HL-60/S4 (cell line): Measurements from ENCODE around the gene NR1H2.
"Not testable (repeated sequence)": the region's sequence is repeated elsewhere in the genome, so short reads cannot be mapped to it uniquely, and the experiment has no call there.

Experiments
- in situ Hi-C: fragments of 300-500 bp; cut with MboI; formaldehyde crosslinking; loops from 2 replicates; pipeline ENCODE4 v1.14.3; 2022; ENCODE audit warnings: low sequenced_read_pairs

NR1H2 gene

DNA sequence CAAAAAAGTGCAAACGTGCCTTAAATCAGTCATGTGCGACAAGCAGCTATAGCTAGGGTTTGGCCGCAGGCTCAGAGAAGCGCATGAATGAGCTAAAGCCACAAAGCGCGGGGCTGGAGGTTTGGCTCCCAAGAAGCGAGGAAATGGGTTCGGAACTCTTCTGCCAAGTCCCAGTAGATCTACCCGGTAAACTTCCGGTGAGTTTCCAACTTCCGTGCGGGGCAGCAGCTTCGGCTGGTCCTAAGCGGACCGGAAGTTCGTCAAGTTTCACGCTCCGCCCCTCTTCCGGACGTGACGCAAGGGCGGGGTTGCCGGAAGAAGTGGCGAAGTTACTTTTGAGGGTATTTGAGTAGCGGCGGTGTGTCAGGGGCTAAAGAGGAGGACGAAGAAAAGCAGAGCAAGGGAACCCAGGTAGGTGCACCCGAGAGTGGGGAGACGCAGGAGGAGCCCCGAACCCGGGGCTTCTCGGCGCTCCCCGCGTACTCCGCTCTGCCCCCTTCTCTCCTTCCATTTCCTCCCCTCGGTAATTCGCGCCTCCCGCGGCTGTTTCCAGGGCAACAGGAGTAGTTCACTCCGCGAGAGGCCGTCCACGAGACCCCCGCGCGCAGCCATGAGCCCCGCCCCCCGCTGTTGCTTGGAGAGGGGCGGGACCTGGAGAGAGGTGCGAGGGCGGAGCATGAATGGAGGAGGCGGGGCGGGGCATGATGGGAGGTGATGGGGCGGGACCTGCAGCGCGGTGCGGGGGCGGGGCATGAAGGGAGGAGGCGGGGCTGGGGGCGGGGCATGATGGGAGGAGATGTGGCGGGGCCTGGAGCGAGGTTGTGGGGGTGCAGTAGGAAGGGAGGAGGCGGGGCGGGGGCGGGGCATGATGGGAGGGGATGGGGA lies at the start of gene NR1H2:
Gene NR1H2 (plus strand): TSS at position 292 of the 885 bp plus-strand sequence. CDS start 1,149 bp downstream, outside the sequence.
- in situ Hi-C loops = no loop called here

DNA sequence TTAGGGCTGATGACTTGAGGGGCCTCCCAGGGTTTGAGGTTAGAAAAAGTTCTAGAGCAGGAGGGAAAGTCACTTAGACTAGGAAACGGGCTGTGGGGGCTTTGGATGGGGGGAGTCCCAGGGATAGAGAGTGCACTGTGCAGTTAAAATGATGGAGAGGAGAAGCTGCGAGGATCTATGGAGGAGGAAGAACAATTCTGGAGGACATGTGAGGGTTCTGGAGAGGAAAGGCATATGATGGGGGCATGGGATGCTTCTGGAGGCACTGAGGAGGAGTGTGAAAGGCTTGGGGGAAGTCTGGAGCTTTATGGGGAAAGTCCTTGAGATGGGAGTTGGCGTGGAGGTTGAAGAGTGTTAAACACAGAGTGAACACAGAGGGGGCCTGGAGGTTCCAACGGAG lies 49.2 kb upstream of the NR1H2 start:
- in situ Hi-C loops = no loop called here

DNA sequence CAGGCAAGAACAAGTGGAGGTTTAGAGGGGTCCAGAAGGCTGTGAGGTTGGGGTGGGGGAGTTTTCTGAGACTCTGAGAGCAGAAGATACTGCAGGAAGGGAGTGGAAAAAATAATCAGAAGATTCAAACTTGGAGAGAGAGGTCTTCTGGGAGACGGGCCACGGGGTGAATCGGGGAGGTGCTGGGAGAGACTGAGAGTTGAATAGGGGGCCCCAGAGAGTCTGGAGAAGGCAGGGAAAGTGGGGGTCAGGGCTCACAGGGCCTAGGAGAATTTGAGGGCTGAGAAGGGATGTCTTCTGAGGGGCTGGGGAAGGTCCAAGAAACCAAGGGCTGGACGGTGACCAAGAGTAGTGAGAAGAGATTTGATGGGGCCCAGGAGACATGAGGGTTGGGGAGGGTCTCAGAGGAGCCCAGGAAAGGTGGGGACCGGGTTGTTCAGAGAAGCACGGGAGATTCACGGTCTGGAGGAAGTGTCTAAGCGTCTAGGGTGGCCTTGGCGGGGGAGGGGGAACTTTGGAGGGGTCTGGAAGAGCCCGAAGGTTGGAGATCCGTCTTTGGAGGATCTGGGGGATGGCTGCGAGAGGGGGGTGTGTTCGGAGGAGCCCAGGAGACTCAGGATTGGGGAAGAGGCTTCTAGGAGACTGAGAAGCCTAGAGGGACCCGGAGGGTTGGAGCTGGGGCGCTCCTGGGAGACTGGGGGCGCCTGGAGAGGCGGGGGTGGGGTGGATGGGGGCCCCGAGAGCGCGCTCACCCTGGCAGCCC lies 48.6 kb upstream of the NR1H2 start:
- in situ Hi-C loops = no loop called here

DNA sequence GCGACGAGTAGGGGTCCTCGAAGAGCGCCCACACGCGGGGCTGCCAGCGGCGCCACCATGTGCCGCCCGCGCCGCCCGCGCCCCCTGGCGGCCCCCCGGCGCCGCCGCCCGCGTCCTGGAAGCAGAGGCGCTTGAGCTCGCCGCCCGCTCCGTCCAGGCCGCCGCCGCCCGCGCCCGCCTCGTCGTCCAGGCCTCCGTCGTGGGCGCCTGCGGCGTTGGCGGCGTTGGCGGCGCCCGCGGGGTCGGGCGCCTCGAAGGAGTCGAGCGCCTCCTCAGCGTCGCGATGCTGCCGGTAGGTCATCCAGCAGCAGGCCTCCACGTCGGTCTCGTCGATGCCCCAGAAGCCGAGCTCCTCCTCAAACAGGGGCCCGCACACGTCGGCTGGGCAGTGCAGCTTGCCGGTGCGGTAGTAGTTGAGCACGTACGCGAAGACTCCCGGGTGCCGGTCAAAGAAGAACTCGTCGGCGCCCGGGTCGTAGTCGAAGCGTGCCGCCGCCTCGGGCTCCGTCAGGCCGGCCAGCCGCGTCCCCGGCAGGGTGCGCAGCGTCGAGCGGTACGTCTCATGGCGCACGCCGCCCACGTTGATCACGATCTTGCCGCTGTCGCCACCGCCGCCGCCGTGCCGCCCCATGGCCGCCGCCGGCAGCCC lies 47.9 kb upstream of the NR1H2 start:
- in situ Hi-C loops = no loop called here

DNA sequence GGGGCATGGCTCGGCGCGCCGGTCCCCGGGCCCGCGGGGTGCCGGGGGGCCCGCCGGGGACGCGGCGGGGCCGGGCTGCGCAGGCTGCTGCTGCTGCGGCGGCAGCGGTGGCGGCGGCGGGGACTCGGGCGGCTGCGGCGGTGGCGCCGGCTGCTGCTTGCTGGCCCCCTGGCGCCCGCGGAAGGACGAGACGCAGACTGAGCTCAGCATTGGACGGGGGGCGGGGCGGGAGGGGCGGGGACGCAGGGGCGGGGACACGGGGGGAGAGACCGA lies 47.4 kb upstream of the NR1H2 start:
- in situ Hi-C loops = no loop called here

DNA sequence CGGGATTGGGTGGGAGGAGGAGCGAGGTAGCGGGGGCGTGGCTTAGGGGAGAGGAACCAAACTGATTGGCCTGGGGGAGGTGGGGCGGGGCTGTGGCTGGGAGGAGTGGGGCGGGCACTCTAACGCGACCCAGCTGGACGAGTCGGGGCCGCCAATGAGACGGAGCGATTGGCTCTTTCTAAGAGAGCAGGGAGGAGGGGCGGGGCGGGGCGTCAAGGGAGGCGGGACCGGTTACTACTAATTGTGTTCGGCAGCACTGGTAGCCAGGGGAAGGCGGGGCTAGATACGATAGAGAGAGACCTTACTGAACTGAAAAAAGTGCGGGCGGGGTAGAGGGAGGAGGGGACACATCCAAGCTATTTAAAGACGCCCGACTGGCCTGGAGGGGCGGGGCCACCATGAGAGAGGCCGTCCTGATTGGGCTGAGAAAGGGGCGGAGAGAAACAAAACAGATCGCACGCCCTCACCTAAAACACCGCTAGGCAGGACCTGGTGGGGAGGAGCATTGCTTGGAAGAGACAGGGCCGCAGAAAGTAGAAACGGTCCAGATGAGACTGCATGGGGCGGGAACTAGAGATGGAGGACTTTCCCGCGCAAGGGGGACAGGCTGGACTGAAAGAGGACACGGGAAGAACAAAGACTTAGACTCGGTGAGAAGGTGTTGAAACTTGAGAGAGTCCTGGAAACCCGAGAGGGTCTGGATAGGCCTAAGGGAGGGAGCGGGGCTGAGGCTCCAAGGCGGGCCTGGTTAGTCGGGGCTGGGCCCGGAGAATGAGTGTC lies 46.9 kb upstream of the NR1H2 start, which contains the start of gene KCNC3:
Gene KCNC3 (minus strand): TSS at position 232 of the 780 bp plus-strand sequence. CDS start 295 bp downstream, outside the sequence.
- in situ Hi-C loops = no loop called here

DNA sequence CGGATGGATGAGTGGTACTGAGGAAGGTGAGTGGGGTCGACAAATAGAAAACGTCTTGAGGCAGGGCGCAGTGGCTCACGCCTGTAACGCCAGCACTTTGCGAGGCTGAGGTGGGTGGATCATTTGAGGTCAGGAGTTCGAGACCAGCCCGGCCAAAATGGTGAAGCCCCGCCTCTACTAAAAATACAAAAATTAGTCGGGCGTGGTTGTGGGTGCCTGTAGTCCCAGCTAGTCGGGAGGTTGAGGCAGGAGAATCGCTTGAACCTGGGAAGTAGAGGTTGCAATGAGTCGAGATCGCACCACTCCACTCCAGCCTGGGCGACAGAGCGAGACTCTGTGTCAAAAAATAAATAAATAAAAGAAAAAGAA lies 46.3 kb upstream of the NR1H2 start:
- in situ Hi-C loops = not testable (repeated sequence)

DNA sequence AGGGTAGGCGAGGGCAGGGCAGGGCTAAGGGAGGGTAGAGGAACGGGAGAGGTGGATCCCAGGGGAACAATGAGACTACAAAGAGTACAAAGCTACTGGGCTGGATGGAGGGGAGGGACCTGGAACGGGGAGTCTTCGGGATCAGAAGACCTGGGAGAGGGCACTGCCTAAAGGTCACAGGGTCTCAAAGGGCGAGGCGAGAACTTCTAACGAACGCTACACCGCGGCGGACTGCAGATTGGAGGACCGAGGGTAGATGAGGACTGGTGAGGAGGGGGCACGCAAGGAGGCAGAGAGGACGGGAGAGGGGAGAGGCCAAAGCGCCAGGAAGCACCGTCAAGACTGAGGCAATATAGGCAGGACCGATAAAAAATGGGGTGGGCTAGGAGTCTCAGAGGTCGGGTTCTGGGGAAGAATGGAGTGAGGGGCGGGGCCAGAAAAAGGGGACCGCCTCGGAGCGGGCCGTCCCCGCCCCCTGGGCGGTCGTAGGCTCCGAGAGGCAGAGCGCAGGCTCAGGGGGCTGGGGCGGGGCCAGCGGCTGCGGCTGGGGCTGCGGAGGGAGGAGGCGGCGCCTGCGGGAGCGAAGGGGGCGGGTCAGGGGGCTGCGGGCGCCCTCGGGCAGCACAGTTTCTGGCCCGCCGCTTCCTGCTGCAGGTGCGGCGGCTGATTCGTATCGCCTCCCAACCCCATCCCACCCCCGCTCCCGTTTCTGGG lies 45.7 kb upstream of the NR1H2 start:
- in situ Hi-C loops = no loop called here

DNA sequence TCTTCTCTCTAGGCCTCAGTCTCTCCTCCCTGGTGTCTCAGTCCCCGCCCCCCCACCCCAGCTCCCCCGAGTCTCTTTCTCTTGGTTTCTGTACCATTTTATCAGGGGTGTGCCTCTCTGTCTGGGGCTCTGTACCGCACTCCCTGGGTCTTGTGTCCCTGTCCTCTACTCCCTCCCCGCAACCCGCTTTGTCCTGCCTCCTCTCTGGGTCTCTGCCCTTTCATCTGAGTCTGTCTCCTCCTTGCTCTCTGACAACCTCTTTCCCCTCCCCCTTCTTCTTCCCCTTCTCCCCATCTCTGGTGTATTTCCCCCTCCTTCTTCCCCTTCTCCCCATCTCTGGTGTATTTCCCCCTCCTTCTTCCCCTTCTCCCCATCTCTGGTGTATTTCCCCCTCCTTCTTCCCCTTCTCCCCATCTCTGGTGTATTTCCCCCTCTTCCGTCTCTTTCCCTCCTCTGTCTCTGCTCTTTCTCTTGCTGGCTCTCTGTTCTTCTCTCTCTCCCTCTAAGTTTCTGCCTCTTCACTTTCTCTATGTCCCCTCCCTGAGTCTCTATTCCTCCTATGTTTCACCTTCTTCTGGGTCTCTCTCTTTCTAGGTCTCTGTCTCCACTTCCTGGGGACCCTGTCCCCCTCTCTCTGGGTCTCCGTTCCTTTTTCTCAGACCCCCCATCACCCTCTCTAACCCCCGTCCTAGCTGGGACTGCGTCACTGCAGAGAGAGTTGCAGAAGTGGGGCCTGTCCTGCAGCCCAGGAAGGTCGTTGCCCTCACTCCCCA lies 44.9 kb upstream of the NR1H2 start:
- in situ Hi-C loops = no loop called here

DNA sequence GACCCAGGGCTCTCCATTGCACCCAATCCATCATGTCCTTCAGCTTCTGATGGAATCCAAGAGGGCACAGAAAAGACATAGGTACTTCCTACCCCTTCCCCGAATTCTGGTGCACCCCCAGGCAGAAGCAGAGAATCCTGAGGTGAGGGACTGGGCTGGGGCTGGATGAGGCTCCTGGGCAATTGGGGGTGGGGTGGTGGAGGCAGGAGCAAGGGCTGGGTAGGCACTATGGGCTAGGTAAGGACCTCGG lies 44.3 kb upstream of the NR1H2 start:
- in situ Hi-C loops = no loop called here

DNA sequence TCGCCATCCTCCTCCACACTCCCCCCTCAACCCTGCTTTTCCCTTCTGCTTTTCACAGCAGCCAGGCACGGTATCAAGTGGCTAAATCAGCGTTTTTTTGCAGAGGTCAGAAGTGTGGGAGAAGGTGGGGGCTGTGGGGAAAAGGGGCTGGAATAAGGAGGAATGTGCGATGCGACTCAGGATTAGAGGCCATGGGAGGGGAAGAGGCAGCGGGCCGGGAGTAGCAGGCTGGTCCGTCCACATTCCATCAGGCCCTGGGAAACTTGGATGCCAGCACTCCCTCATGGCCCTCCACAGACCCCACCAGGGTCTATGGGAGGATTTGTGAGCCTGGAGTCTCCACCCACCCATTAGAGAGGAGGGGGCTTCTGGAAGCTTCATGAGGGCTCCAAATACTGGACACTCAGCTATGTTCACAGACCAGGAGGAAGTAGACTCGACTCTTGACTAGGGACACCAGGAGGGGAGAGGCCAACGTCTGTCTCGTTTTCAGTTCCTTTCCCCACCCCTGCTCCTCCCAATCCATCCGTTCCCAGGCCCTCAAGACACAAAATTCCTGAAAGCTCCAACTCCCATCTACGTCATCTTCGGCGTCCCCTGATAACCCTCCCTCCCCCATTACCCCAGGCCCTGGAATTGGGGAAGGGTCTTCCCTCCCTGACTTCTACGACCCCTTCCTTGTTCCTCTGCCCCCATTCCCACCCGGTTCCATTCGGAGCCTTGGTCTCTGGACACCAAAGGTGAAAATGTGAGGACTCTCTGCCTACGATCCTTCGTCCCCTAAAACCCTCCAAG lies 43.8 kb upstream of the NR1H2 start:
- in situ Hi-C loops = no loop called here

DNA sequence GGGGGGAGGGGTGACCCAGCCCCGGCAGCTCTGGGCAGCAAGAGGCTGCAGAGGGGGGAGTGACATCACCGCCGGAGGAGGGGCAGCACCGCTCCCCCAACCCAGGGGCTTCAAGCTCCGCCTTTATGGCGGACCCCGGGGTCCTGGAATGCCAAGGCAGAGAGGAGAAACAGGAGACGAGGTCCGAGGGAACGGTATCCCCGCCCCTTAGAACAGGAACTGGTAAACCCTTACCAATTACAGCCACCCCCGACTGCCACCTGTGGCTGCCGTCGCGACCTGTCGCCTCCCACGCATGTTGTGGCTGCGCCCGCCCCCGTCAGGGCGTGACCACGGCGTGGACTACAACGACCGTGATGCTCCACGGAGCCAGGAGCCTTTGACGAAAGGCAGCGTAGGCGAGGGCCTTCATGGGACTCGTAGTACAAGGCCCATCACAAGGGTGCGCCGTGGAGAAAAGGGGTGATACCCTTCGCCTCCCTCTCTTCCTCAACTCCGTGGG lies 43.0 kb upstream of the NR1H2 start:
- in situ Hi-C loops = no loop called here

DNA sequence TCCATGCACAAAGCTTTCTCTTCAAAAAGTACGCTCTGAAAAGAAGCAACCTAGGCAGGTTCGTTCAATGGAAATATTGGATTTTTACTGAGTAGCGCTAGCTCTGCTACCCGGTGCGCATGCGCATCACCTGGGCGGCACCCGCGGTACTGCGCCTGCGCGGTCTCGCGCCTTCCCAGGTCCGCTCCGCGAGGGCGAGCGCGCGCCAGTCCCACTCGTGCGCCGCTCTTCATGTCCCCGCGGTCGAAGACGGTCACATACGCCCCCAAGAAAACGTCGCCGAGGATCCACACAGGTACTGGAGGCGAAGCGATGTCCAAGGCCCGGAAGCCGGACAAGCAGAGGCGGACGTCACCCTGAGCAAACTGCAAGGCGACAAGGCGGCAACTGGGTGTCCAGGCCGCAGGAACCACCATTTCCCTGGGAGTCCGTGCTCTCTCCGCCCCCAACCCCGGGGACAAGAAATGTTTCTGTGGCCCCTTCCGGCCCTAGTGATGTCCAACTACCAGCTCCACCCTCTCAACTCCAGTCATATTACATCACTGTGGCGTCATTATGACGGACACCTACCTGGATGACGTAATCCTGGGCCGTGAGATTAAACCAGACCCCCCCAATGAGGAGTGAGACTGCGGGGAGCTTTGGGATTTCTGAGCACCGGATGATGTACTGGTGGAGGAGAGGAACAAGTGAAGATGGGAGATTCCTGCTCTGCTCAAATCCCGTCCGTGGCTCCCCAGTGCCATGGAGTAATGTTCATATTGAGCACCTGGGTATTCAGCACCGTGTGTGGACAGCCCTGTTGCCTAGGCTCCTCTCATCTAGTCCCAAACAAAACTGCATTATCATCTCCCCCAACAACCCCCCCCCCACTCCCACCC lies 42.3 kb upstream of the NR1H2 start:
- in situ Hi-C loops = no loop called here

DNA sequence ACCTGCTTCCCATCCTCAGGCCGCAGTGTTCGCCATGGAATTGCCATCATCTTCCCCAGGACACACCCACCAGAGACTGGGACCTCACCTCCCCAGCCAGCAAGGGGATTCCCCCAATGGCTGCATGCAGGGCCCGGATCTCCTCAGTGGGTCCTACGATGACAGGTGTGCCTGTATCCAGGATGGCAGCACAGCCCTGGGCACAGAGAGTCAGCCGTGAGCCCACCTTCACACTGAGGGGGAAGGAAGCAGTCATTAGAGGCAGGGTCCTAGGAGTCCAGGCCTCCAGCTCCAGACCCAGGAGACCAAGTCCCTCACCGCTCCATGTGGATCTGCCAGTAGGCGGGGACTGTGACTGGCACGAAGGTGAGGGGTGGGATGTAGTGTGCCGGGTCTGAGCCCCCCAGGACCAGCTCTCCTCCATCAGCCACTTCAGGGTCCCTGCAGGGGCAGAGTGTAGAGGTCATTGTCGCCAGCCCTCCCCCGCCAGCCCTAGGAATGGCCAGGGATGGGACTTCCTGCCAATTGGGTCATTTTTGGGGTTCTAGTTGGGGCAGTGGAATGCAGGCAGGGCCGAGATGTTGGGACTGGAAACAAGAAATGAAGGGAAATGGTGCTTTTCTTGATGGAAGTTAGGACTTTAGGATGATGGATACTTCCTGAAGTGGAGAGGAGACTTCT lies 41.4 kb upstream of the NR1H2 start:
- in situ Hi-C loops = no loop called here

DNA sequence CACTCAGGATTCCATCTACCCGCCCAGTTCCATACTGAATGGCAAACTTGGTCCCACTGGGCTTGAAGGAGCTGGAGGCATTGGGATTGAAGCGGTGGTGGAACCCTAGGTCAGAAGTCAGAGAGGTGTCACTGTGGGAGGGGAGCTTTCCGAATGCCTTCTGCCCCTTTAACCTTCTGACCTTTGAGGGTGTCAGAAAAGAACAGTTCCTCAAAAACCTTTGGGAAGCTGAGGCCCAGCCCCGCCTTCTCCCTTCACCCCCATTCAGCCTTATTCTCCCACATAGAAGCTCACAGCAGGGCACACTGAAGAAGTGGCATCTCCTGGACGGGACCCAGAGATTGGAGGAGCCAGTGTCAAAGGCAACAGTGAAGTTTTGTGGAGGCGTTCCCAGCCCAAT lies 39.2 kb upstream of the NR1H2 start:
- in situ Hi-C loops = not testable (repeated sequence)

DNA sequence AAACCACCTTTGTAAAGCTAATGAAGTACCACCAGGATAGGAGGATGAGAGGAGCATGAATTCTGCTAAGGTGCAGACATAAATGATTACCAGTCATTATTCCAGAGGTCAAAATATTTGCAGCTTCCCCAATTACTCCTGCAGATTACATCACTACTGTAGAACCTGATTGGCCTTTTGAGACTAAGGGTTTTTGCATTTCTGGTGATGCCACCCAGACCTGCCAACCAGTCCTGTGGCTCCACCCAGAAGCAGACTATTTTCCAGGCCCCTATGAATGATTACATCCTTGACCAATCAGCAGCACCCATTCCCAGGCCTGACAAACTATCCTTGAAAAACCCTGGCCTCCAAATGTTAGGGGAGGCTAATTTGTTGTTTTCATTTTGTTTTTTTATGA lies 35.9 kb upstream of the NR1H2 start:
- in situ Hi-C loops = no loop called here

DNA sequence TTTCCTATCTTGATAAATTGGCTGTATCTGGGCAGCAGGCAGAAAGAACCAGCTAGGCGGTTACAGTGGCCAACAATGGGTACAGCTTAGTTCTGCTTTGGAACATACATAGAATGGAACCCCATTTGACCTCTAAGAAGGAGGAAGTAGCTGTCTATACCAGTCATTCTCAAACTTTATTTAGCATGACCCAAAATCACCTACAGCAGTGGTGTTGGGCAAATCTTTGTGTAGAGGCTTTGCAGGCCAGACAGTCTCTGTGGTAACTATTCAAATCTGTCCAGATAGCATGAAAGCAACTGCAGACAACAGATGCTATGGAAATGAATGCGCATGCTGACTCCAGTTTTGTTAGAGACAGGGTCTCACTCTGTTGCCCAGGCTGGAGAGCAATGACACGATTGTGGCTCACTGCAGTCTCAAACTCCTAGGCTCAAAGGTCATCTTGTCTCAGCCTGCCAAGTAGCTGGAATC lies 35.1 kb upstream of the NR1H2 start:
- in situ Hi-C loops = no loop called here
